Stimulated activated CD4-positive, alpha-beta T cell treated with anti-CD3 and anti-CD28 coated beads, Interleukin-2, amount 100 ng/mL, for 48 hours (primary cell): ENCODE measurements around the gene TSPAN12.
A peak's percentile ranks its signal among the peaks of the same experiment; 100 is the strongest.
"Not testable (repeated sequence)": the region's sequence is repeated elsewhere in the genome, so short reads cannot be mapped to it uniquely, and the experiment has no call there.

ENCODE experiments used
- DNase-seq, 2 donors: peaks; one replicate each; pipeline ENCODE4 v3.0.0-alpha.2; 2020

TSPAN12 gene

GRCh38 chr7:120857588-120858573 lies at the start of gene TSPAN12:
TSPAN12 (minus strand) TSS chr7:120858144; CDS start chr7:120856763, 1,381 bp downstream.
- peak; percentile 26 to 55 for DNase-seq

GRCh38 chr7:120898715-120899499 lies 41.0 kb upstream of the TSPAN12 start:
- no peak for DNase-seq

- DNase-seq: not testable (repeated sequence)
Measured at GRCh38 chr7:120895253-120895652, 37.3 kb upstream of the TSPAN12 start.

GRCh38 chr7:120885602-120886001 lies 27.7 kb upstream of the TSPAN12 start:
- DNase-seq: not testable (repeated sequence)

- DNase-seq: no peak
Measured at GRCh38 chr7:120877701-120878100, 19.8 kb upstream of the TSPAN12 start.

GRCh38 chr7:120876922-120877321 lies 19.0 kb upstream of the TSPAN12 start:
- DNase-seq: no peak

GRCh38 chr7:120874722-120875121 lies 16.8 kb upstream of the TSPAN12 start:
- DNase-seq: no peak

GRCh38 chr7:120874016-120874415 lies 16.1 kb upstream of the TSPAN12 start:
- DNase-seq: no peak

- DNase-seq: no peak
Measured at GRCh38 chr7:120873401-120873800, 15.5 kb upstream of the TSPAN12 start.

GRCh38 chr7:120869700-120870099 lies 11.8 kb upstream of the TSPAN12 start:
- no peak for DNase-seq

- no peak for DNase-seq
Measured at GRCh38 chr7:120867932-120868331, 10.0 kb upstream of the TSPAN12 start.

GRCh38 chr7:120865191-120865981 lies 7.4 kb upstream of the TSPAN12 start:
- no peak for DNase-seq

GRCh38 chr7:120864141-120864900 lies 6.4 kb upstream of the TSPAN12 start:
- no peak for DNase-seq

GRCh38 chr7:120862987-120863590 lies 5.1 kb upstream of the TSPAN12 start:
- no peak for DNase-seq

- DNase-seq: no peak
Measured at GRCh38 chr7:120860156-120860555, 2.2 kb upstream of the TSPAN12 start.

- no peak for DNase-seq
Measured at GRCh38 chr7:120859459-120859858, 1.5 kb upstream of the TSPAN12 start.

- no peak for DNase-seq
Measured at GRCh38 chr7:120856621-120857352, 1.2 kb downstream of the TSPAN12 start.

GRCh38 chr7:120856198-120856597 lies 1.7 kb downstream of the TSPAN12 start:
- no peak for DNase-seq

- no peak for DNase-seq
Measured at GRCh38 chr7:120852700-120853099, 5.2 kb downstream of the TSPAN12 start.

GRCh38 chr7:120843109-120843508 lies 14.8 kb downstream of the TSPAN12 start:
- DNase-seq: no peak

GRCh38 chr7:120842121-120842621 lies 15.8 kb downstream of the TSPAN12 start:
- no peak for DNase-seq
